Testis (tissue), 2 donors: ENCODE results near the gene AADACL2.

Experiments
- CTCF ChIP-seq, 3 experiments: fragments of 450-650 bp in 2 of 3; fragments of 200-600 bp in 1 of 3; sonication (generic) in 1 of 3; IDR thresholded peaks; one replicate each; pipeline ENCODE4 v1.5.1; 2016 to 2019; ENCODE audit warnings: antibody characterized with exemption in 3 of 3, mild to moderate bottlenecking in 2 of 3, moderate library complexity in 1 of 3
- POLR2A ChIP-seq: fragments of 450-650 bp; IDR thresholded peaks from one replicate; pipeline ENCODE4 v1.6.1; 2017; ENCODE audit warnings: antibody characterized with exemption, mild to moderate bottlenecking, moderate library complexity

DNA sequence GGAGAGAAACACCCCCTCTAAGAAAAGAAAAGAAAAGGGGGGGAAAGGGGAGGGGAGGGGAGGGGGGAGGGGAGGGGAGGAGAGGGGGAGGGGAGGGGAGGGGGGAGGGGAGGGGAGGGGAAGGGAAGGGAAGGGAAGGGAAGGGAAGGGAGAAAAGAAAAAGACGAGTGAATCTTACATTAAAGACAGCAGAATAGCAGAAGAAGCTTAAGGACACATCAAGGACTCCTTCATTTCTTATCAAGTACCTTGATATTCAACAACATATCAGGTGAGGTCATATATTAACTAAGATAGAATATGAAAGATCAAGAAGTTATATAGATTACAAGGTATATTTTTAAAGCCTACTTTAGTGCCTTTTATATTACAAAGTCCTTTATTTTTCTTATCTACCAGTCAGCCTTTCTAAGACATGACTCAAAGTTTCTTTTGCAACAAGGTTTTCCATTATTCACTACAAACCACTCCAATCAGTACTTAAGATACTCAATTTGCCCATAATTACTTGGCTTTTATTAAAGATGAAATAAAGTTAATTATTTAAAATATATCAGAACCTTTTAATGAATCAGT lies 62.5 kb downstream of the AADACL2 start:
- TF ChIP-seq CTCF (IDR thresholded peaks at IDR 0.05) (no peak), POLR2A (no peak)
